ENCODE data around the gene ADH7.

The ADH7 gene

GRCh38 chr4:99435154-99435553 is at the start of gene ADH7:
ADH7 (minus strand) TSS chr4:99435342; CDS start chr4:99435233, 109 bp downstream.
- H3K4me1 ChIP-seq (ENCODE audit: insufficient read depth, low read length, poor library complexity, severe bottlenecking): no peaks in the 10 kb centered on the region
- H3K79me2 ChIP-seq (ENCODE audit: insufficient read depth, low read length): no peaks in the 10 kb centered on the region
- H3K27me3 ChIP-seq (ENCODE audit: insufficient read depth, low read length, poor library complexity, severe bottlenecking): no peaks in the 10 kb centered on the region
- no peaks in the 10 kb centered on the region for H3F3A ChIP-seq (ENCODE audit: low read depth)
- no peak within 1 kb of the TSS for H3K4me3 ChIP-seq (ENCODE audit: low read length, poor library complexity, severe bottlenecking)
- no peaks in the 10 kb centered on the region for H3K36me3 ChIP-seq (ENCODE audit: insufficient read depth, low read length)
- H2AFZ ChIP-seq (ENCODE audit: low read length): no peak within 1 kb of the TSS
- TF ChIP-seq CTCF (conservative IDR thresholded peaks at IDR 0.05; ENCODE audit: low read length): no peak
- TF ChIP-seq EZH2phosphoT487 (IDR thresholded peaks at IDR 0.05; ENCODE audit: borderline replicate concordance): no peak
- no peak within 1 kb of the TSS for H3K9ac ChIP-seq (ENCODE audit: low read depth, low read length, poor library complexity, severe bottlenecking)
- H3K9me3 ChIP-seq (ENCODE audit: insufficient read depth, low read depth, low read length): no peaks in the 10 kb centered on the region
- H4K20me1 ChIP-seq (ENCODE audit: insufficient read depth, low read length, poor library complexity, severe bottlenecking): no peaks in the 10 kb centered on the region
- no peak within 1 kb of the TSS for H3K4me2 ChIP-seq (ENCODE audit: low read depth, low read length, poor library complexity, severe bottlenecking)
- no peaks in the 10 kb centered on the region for H3K9me2 ChIP-seq (replicated peaks; ENCODE audit: low read depth, low read length)

GRCh38 chr4:99483636-99484035 is 48.5 kb upstream of the ADH7 start:
- Histone ChIP-seq H3K4me2 (ENCODE audit: low read depth, low read length, poor library complexity, severe bottlenecking) (no peak overlapping the region), H3K9me3 (ENCODE audit: insufficient read depth, low read depth, low read length) (peaks cover 22% of the 10 kb centered on the region), H3F3A (ENCODE audit: low read depth) (no peaks in the 10 kb centered on the region), H3K79me2 (ENCODE audit: insufficient read depth, low read length) (no peaks in the 10 kb centered on the region), H4K20me1 (ENCODE audit: insufficient read depth, low read length, poor library complexity, severe bottlenecking) (no peaks in the 10 kb centered on the region), H3K4me3 (ENCODE audit: low read length, poor library complexity, severe bottlenecking) (no peak overlapping the region), H3K36me3 (ENCODE audit: insufficient read depth, low read length) (no peaks in the 10 kb centered on the region), H2AFZ (ENCODE audit: low read length) (no peak overlapping the region), H3K27me3 (ENCODE audit: insufficient read depth, low read length, poor library complexity, severe bottlenecking) (no peaks in the 10 kb centered on the region), H3K4me1 (ENCODE audit: insufficient read depth, low read length, poor library complexity, severe bottlenecking) (no peaks in the 10 kb centered on the region), H3K9ac (ENCODE audit: low read depth, low read length, poor library complexity, severe bottlenecking) (no peak overlapping the region), H3K9me2 (replicated peaks; ENCODE audit: low read depth, low read length) (no peaks in the 10 kb centered on the region)
- TF ChIP-seq EZH2phosphoT487 (IDR thresholded peaks at IDR 0.05; ENCODE audit: borderline replicate concordance): no peak
- TF ChIP-seq CTCF (conservative IDR thresholded peaks at IDR 0.05; ENCODE audit: low read length): no peak

DNA sequence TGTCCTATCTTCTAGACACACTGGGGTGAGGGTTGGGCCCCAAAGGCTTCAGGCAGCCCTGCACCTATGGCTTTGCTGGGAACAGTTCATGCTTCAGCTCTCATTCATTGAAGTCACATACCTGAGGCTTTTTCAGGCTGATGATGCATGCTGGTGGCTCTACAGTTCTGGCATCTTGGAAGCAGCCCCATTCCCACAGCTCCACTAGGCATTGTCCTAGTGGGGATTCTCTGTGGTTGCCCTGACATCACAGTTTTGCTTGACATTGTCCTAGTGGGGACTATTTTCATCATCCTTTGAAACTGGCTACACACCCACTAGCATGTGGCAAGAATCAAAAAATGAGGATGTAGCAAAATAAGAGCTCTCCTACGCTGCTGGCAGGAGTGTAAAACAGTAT is 38.0 kb upstream of the ADH7 start:
- H3F3A ChIP-seq (ENCODE audit: low read depth): no peaks in the 10 kb centered on the region
- TF ChIP-seq EZH2phosphoT487 (IDR thresholded peaks at IDR 0.05; ENCODE audit: borderline replicate concordance) (no peak), CTCF (conservative IDR thresholded peaks at IDR 0.05; ENCODE audit: low read length) (no peak)
- no peak overlapping the region for H3K4me2 ChIP-seq (ENCODE audit: low read depth, low read length, poor library complexity, severe bottlenecking)
- no peak overlapping the region for H3K9ac ChIP-seq (ENCODE audit: low read depth, low read length, poor library complexity, severe bottlenecking)
- H4K20me1 ChIP-seq (ENCODE audit: insufficient read depth, low read length, poor library complexity, severe bottlenecking): no peaks in the 10 kb centered on the region
- H3K4me1 ChIP-seq (ENCODE audit: insufficient read depth, low read length, poor library complexity, severe bottlenecking): no peaks in the 10 kb centered on the region
- no peaks in the 10 kb centered on the region for H3K9me3 ChIP-seq (ENCODE audit: insufficient read depth, low read depth, low read length)
- H3K79me2 ChIP-seq (ENCODE audit: insufficient read depth, low read length): no peaks in the 10 kb centered on the region
- no peaks in the 10 kb centered on the region for H3K36me3 ChIP-seq (ENCODE audit: insufficient read depth, low read length)
- H3K9me2 ChIP-seq (replicated peaks; ENCODE audit: low read depth, low read length): no peaks in the 10 kb centered on the region
- no peak overlapping the region for H2AFZ ChIP-seq (ENCODE audit: low read length)
- no peaks in the 10 kb centered on the region for H3K27me3 ChIP-seq (ENCODE audit: insufficient read depth, low read length, poor library complexity, severe bottlenecking)
- no peak overlapping the region for H3K4me3 ChIP-seq (ENCODE audit: low read length, poor library complexity, severe bottlenecking)

All from Loucy (cell line).